CD1c-positive myeloid dendritic cell (primary cell): Measurements from ENCODE around the gene RNFT2.

Experiments
- DNase-seq: peaks from one replicate; pipeline ENCODE4 v3.0.0-alpha.2; 2016; ENCODE audit errors: extremely low spot score

RNFT2 gene, protein sequence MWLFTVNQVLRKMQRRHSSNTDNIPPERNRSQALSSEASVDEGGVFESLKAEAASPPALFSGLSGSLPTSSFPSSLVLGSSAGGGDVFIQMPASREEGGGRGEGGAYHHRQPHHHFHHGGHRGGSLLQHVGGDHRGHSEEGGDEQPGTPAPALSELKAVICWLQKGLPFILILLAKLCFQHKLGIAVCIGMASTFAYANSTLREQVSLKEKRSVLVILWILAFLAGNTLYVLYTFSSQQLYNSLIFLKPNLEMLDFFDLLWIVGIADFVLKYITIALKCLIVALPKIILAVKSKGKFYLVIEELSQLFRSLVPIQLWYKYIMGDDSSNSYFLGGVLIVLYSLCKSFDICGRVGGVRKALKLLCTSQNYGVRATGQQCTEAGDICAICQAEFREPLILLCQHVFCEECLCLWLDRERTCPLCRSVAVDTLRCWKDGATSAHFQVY

DNA sequence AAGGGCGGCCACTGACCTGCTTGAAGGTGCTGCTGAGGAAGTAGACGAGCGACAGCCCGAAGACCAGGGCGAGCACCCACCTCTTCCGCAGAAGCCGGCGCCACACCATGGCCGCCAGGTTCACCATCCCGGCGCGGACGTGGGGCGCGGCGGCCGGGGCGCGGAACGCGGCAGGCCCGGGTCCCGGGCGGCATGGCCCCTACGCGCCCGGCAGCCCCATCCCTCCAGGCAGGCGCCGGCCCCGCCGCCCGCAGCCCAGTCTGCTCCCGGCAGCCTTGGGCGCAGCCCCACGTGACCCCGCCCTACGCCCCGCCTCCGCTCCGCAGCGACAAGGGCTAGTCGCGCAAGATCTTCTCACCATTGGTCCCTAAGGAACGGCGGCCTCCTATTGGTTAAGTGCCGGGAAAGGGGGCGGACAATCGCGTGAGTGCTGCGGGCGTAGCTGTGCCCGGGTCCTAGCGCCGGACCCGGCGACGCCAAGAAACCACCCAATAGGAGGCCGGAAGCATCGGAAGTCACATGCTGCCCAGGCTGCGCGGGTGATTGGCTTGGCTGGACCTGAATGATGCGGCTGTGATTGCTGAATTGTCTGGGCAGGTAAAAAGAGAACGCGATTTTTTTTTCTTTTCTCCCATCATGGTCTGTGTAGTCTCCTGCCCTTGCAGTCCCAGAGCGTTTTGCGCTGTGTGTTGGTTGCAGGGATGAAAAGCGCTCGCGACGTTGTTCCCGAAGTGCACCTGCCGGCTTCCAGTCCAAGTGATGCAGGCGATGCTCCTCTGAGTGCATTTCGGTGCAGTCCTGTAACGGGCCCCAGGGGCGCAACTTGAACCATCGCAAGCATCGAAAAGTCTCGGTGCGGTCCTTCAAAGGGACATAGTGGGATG is at the start of gene RNFT2, which contains the start of gene SPRING1:
Gene RNFT2 (plus strand): TSS at position 542 of the 884 bp plus-strand sequence. CDS start 2,183 bp downstream, outside the sequence.
Gene SPRING1 (minus strand): TSS at position 296 of the 884 bp plus-strand sequence. CDS start 169 bp downstream, at position 127.
- peak; percentile 99 for DNase-seq

DNA sequence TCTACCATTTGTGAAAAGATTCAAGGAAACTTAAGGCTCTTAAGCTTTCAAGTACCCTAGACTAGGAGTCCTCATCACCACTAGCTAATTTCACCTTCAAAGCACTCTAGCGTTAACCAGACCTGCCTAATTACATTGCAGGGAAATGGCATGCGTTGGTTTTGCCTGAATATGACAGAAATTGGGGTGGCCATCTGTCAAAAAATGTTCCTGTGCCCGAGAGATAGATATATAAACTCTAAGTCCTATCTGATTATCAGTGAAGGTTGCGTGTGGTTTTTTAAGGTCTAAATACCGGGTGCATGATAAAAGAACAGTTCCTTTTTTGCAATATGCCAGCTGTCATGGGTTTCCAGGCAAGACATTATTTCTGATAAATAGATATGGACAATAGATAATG is 48.6 kb upstream of the RNFT2 start:
- no peak for DNase-seq

DNA sequence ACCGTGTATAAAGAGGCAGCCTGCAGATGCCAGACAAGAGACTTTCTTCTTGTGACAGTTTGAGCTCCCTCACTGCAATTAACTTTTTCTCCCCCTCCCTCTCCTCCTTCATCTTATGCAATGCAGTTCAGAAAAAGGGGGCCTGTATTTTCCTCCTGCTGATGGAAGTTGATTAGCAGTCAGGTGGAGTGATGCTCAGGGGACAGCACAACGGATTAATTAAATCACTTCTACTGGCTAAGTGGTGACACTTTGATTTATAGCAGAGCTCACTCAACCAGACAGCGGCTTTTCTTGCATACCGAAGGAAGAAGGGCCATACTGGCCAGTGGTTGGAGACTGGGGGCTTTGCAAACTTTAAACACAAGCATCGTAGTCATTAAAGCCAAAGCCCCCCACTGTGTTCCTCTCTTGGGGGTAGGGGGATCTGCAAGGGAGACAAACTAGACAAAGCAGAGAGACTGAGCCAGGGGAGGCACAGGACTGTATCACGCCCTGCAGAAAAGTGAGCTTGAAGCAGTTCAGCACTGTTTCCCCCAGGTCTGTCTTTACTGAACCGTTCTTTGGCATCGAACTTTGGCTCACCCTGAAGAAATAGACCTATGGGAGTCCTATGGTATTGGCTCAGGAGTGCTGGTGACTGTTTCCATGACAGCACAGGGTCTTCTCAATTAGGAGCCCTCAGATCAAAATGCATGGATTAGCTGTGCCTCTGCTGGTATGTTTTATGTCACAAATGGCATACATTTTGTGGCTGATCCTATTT is 48.0 kb upstream of the RNFT2 start:
- no peak for DNase-seq

DNA sequence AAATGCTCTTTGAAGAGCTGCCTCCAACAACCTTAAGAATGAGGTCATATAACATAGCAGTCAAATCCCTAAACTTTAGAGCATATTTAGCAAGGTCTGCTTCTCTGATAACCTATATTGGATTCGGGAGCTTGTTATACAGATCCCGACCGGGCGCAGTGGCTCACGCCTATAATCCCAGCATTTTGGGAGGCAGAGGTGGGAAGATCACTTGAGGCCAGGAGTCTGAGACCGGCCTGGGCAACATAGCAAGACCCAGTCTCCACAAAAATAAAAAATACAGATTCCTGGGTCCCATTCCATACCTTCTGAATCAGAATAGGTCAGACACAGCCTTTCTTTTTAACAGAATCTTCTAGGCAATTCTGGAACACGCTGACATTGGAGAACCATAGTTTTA is 46.9 kb upstream of the RNFT2 start:
- no peak for DNase-seq

DNA sequence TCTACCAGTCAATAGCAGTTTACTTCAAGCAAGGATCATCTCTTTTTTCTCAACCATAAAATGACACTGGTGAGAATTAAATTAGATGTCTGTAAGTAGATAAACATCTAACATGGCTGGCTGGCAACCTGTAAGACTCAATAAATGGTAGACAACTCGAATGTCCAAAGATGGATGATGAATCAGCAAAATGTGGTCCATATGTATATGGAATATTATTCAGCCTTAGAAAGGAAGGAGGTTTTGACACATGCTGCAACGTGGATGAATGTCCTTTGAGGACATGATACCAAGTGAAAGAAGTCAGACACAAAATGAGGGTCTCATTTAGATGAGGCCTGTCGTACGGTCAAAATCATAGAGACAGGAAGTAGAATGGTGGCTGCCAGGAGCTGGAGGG is 46.5 kb upstream of the RNFT2 start:
- DNase-seq = no peak

DNA sequence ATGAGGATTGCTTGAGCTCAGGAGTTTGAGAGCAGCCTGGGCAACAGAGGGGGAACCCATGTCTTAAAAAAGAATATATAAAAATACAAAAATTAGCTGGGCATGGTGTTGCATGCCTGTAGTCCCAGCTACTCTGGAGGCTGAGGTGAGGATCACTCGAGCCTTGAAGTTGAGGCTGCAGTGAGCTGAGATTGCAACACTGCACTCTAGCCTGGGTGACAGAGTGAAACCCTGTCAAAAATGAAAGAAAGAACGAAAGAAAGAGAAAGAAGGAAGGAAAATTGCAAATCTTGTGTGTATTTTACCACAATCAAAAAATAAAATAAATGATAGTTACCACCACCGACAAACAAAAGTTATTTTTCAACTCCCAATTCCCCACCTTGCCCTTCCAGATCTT is 45.5 kb upstream of the RNFT2 start:
- no peak for DNase-seq

DNA sequence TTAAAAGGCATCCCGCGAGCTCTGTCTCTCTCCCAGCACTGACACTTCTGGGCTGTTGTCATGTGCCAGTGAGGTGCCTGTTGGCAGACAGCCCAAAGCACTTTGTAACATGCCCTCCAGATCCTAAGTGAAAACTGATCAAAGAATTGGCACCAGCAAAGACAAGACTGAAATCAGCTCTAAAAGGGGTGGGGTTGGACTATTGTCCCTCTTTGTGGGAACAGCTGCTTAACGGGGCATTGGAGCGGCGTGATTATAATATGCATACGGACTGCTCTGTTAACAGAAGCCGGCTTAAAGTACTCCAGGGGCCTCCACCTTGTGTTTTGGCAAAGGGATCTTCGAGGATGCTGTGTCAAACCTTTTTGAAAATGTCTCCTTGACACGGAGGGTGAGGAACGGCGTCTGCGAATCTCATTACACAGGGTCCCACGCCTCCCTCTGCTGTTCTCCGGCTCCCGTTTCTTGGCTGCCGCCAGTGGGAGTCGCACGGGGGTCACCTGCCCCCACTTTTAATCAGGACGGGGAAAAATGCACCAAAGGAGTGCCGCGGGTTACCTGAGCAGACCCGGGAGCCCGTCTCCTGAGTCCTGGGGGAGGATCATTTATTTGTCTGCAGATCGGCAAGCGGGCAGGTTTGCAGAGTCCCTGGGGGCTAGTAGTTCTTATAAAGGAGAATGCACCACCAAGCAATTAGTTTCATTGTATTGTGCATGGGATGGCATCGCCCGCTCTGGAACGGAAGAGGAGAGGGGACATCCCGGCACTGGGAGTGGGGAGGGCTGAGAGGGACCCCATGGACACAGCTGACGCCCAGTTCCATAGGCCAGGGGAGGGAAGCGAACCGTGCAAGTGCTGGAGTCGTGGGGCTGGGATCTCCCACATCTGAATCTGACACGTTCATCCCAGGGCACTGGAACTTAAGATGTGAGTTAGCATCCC is 44.6 kb upstream of the RNFT2 start:
- DNase-seq = no peak

DNA sequence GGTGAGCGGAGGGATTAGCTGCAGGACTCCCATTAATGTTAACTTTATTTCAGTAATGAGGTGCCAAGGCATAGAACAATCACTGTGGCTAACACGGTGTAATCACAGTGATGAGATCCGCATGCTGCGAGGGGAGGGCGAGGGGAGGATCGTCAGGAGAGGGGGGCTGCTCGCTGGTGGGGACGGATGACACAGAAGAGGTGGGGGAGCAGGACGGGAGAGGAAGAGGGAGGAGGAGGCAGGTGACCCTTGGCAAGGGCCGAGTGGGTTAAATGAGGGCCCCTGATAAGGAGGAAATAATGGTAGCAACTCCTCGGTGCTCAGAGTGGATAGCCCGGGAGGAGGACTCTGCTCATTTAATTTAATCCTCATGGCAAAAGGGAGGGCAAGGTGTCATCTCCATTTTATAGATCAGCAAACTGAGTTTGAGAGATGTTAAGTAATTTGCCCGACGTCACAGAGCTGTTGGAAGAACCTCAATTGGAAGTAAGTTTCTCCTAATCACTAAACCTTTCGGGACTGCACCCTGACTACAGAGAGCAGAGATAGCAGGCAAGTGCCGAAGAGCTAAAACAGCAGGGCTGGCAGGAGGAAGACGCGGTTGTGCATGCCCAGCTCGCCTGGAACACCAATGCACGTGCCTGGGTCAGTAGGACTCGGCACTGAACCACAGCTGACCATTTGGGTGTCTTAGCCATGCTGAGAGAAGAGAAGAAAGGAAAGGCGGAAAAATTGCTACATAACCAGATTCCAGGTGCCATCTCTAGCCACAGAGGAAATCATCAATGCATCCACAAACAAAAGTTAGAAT is 43.3 kb upstream of the RNFT2 start:
- no peak for DNase-seq

DNA sequence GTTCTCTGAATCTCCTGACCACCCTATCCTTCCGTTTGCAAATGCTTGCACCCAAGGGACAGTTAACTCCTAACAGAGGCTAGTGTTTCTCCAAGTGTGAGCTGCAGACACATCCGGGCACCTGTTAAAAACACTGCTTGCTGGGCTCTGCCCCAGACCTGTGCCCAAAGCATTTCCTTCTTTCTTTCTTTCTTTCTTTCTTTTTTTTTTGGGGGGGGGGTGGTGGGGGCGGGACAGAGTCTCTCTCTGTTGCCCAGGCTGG is 42.7 kb upstream of the RNFT2 start:
- no peak for DNase-seq

DNA sequence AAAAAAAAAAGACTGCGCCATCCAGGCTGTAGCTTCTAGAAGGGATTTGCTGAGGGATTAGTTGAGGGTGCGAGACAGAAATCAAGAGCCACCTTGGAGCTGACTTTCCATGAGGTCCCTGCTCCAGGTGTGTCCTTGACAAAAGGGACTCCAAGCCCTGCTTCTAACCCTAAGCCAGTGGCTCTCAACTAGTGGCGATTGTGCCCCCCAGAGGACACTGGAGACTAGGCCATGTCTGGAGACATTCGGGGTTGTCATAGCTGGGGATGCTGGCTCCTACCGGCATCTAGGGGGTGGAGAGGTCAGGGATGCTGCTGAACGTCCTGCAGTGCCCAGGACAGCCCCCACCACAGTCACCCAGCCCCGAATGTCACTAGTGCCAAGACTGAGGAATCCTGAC is 40.8 kb upstream of the RNFT2 start:
- no peak for DNase-seq

DNA sequence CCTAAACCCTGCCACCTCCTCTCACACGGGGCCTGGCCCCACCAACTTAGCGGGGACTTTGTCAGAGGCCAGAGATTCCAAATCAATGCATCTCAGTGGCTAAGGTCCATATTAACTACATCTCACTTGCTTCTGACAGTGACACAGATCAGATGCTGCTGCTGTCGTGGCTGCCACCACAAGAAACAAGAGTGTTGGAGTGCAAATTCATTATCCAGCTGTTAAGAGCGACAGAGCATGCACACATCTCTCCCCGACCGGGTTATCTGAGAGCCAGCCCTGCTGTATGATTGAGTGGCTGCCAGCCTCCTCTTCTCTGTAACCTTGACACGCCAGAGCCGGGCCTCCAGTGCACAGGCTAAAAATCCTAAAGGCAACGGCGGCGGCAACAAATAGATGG is 40.4 kb upstream of the RNFT2 start:
- no peak for DNase-seq

DNA sequence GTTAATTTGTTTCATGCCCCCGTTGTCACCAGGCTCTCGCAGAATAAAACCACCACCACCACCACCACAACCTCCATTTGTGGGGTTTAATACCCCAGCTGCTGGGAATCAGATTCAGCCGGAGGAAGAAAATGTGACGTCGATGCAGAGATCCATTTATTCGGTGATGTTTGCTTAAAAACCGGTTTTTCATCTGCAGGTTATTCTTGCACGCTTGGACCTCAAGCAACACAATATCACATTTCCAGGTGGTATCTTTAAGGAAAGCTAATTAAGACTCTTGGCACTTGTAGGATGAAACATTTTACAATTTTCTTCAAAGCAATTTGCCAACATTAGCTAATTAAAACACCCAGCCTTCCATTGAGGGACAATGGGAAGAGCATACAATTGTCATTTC is 40.0 kb upstream of the RNFT2 start:
- DNase-seq = no peak

DNA sequence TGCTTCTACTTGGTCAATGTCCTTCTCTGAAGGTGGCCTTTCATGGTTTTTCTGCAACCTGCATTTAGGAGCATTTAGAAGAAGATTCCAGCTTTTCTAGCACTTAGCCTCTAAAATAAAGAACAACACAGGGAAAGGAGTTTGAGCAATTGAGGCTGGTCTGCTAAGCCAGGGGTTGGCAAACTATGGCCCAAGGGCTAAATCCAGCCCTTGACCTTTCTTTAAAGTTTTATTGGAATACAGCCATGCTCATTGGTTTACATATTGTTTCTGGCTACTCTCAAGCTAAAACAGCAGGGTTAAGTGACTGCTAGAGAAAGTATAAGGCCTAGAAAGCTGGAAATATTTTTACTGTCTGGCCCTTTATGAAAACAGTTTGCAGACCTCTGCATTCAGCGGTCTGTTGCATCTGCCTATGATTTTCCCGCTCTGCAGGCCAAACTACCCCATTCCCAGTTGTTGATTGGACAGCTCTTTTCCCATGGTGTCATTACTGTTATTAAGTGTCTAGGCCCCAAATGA is 39.5 kb upstream of the RNFT2 start:
- DNase-seq = no peak

DNA sequence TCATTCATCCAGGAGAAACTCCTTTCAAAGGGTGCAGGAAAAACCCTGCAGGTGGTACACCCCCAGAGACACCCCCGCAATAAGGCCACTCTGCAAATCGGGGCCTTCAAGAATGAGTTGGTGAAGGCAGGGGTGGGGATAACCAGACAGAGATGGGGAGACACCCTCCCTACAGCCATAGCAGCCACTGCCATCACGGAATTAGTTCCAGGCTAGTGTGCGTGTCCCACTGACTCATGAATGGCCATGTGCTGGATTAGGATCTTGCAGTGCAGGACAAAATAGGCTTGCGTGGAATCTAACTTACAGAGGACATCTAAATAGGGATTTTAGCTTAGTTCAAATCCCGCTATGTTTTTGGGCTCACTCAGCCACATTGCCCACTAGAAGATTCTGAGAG is 38.0 kb upstream of the RNFT2 start:
- no peak for DNase-seq

DNA sequence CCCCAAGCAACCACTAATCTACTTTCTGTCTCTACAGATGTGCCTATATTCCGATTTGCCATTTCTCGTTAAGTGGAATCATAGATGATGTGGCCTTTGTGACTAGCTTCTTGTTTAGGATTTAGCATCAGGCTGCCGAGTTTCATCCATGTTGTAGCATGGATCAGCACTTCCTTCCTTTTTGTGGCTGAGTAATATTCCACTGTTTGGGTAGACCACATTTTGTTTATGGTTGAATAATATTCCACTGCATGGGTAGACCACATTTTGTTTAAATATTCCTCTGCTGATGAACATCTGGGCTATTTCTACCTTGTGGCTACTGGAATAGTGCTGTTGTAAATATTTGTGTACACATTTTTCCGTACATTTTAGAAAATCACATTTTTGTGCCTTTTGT is 36.7 kb upstream of the RNFT2 start:
- DNase-seq = no peak

DNA sequence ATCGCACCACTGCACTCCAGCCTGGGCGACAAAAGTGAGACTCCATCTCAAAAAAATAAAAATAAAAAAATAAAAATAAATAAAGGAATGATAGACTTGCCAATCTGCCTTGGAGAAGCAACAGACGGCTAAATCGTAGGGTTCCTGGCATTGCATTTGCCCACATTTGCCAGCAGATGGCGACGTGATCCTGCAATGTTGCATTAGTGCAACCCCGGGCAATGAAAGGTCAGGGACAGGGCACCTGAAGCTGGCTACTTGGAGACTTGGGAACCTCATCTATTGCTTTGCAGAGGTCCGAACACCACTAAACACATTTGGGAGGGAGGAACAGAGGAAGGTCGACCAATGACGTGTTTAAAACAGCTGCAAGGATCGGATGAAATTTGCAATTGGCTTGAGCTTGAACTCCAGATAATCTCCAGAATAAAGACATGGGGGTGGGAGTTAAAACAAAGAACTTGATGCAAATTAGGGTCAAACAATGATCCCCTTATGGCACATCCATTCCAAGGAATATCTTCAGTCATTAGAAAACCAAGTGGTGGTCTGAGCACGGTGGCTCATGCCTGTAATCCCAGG is 34.8 kb upstream of the RNFT2 start:
- peak; percentile 71 for DNase-seq

DNA sequence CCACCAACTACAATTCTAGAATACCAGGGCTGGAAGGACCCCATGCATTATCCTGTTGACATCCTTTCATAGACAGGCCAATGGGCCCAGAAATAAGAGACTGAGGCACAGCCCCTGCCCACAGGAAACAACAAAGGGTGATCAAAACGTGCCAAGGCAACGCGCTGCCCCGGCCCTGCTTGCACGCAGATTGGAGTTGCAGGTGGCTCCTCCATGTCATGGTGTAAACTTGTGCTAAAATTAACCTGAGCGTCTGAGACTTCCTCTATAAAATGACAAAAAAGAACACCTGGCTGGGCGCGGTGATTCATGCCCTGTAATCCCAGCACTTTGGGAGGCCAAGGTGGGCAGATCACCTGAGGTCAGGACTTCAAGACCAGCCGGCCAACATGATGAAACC is 30.4 kb upstream of the RNFT2 start:
- no peak for DNase-seq

DNA sequence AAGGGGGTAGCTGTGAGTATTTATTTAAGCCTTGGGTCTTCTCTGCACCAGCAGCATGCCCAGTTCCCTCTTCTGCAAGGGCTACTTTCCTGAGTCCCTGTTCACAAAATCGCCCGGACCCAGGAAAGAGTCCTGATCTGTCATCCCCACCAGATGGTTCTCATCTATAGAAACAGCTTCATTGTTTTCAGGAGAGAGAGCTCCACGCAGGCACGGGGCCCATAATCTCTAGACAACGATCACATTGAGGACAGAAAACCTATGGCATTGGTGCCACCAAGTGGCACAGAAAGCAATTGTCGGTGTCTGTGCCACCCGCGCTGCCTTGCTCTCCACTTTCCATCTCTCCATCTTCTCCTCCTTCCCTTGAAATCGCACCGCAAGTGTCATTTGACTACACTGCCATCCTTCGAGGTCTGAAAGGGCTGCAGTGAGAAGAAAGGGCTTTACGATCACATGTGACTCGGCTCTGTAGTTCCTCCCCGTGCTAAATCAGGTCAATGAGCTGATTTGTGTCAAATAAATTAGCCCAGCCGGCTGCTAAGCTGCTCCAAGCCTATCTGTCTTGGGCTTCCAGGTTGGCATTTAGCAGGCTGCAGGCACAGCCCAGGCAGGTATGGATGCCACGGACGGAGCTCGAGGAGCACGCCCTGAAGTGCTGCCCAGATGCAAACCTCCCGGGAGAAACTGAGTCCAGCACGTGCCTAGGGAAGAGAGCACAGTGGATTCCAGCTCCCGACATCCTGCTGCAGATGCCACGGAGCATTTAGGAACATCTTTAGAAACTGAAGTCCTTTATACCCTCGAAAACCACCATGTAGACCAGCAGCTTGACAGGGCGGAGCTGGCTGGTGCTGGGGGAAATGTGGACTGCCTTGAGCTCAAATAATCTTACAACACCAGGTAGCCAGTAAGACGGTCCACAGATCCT is 29.0 kb upstream of the RNFT2 start:
- peak; percentile 46 for DNase-seq

DNA sequence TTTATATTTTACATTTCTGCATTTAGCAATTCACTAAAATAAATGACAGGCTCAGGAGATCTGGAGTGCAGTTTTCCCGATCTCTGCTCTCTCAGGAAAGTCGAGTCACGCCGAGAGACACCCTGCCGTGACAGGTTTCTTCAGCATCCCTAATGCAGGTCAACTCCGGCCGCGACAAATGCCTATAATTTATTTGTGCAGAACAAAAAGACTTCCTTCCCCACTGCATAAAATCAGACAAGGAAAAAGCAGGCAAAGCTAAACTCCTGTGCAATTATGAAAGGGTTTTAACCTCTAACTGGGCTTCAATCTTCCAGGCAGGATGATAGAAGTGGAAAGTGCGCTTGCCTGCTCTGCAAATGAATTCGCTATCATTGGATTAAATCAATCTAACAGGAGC is 28.3 kb upstream of the RNFT2 start:
- no peak for DNase-seq
